IMR-90 (cell line): Measurements from ENCODE around the gene ARHGAP19. TPM values are rescaled to one million over a fixed set of nuclear protein-coding genes. Genes with fewer than 3 reads are reported as not detected.

Source experiments
- ATAC-seq: fragments of 200-7000 bp; cut with Tn5 transposase; 2 replicates; pipeline ENCODE4 v1.9.1; 2020; ENCODE audit warnings: low read depth, mild to moderate bottlenecking, moderate library complexity
- BruUV-seq: library from RNA; stranded (reverse); fragments of 400-500 nt; replicated peaks from 2 replicates; lab custom pipeline; 2021; lab: Mats Ljungman, UMichigan
- CTCF ChIA-PET: fragments of 300-600 bp; formaldehyde crosslinking; extraction: SDS; loops from one replicate; lab custom pipeline; 2021; ENCODE audit warnings: antibody characterized with exemption; lab: Yijun Ruan, JAX
- POLR2A ChIA-PET: fragments of 300-600 bp; sonication (Branson Sonifier 250); formaldehyde crosslinking; loops from one replicate; lab custom pipeline; 2022; ENCODE audit warnings: antibody characterized with exemption; ENCODE audit not compliant: unreplicated experiment; lab: Charles Lee
- DNase-seq: peaks from one replicate; pipeline ENCODE4 v3.0.0; 2013
- H2AFZ ChIP-seq: replicated peaks from 2 replicates; pipeline ENCODE3; 2013; ENCODE audit warnings: low read length, mild to moderate bottlenecking; ENCODE audit not compliant: poor library complexity
- H2AK5ac ChIP-seq: 2 replicates; pipeline ENCODE4 v1.6.1; 2013; ENCODE audit warnings: low read depth, low read length, inconsistent platforms
- H2AK9ac ChIP-seq: replicated peaks from 2 replicates; pipeline ENCODE3; 2013; ENCODE audit warnings: mild to moderate bottlenecking, low read depth, low read length, moderate library complexity; ENCODE audit not compliant: poor library complexity
- H2BK120ac ChIP-seq: 2 replicates; pipeline ENCODE4 v1.6.1; 2013; ENCODE audit warnings: low read depth, low read length, inconsistent platforms
- H2BK15ac ChIP-seq: 3 replicates; pipeline ENCODE4 v1.6.1; 2013; ENCODE audit warnings: low read depth, low read length, inconsistent platforms
- H2BK20ac ChIP-seq: 2 replicates; pipeline ENCODE4 v1.6.1; 2013; ENCODE audit warnings: low read depth, mild to moderate bottlenecking, inconsistent platforms, low read length, moderate library complexity
- H2BK5ac ChIP-seq: 2 replicates; pipeline ENCODE4 v1.6.1; 2013; ENCODE audit warnings: mild to moderate bottlenecking, low read depth, low read length, inconsistent platforms; ENCODE audit not compliant: poor library complexity, severe bottlenecking
- H3K14ac ChIP-seq: replicated peaks from 2 replicates; pipeline ENCODE4 v1.6.1; 2013; ENCODE audit warnings: low read depth, low read length, inconsistent platforms
- H3K18ac ChIP-seq: 2 replicates; pipeline ENCODE4 v1.6.1; 2013; ENCODE audit warnings: low read depth, low read length, control low read depth
- H3K23ac ChIP-seq: 2 replicates; pipeline ENCODE4 v1.6.1; 2013; ENCODE audit warnings: low read depth, low read length, inconsistent platforms
- H3K27ac ChIP-seq: 2 replicates; pipeline ENCODE4 v1.5.1; 2013; ENCODE audit warnings: mild to moderate bottlenecking, control low read depth, low read length; ENCODE audit not compliant: insufficient read depth
- H3K27me3 ChIP-seq: 2 replicates; pipeline ENCODE4 v1.6.1; 2013; ENCODE audit warnings: low read length; ENCODE audit not compliant: control insufficient read depth, insufficient read depth
- H3K36me3 ChIP-seq: 2 replicates; pipeline ENCODE4 v1.6.1; 2013; ENCODE audit warnings: low read length, mixed read lengths; ENCODE audit not compliant: control insufficient read depth, insufficient read depth
- H3K4ac ChIP-seq: 2 replicates; pipeline ENCODE4 v1.6.1; 2013; ENCODE audit warnings: low read depth, low read length, inconsistent platforms
- H3K4me1 ChIP-seq: 2 replicates; pipeline ENCODE4 v1.6.1; 2013; ENCODE audit warnings: low read length, mixed read lengths; ENCODE audit not compliant: control insufficient read depth, insufficient read depth
- H3K4me2 ChIP-seq: 2 replicates; pipeline ENCODE4 v1.6.1; 2013; ENCODE audit warnings: low read depth, mild to moderate bottlenecking, control low read depth, low read length, moderate library complexity
- H3K4me3 ChIP-seq: 2 replicates; pipeline ENCODE4 v1.5.1; 2013; ENCODE audit warnings: low read depth, mild to moderate bottlenecking, control low read depth, low read length, moderate library complexity; ENCODE audit not compliant: insufficient read depth
- H3K56ac ChIP-seq: 2 replicates; pipeline ENCODE4 v1.6.1; 2013; ENCODE audit warnings: low read length, inconsistent platforms; ENCODE audit not compliant: insufficient read depth; ENCODE audit errors: extremely low read depth
- H3K79me1 ChIP-seq, 2 experiments: 2 replicates each; pipeline ENCODE4 v1.6.1; 2013; ENCODE audit warnings: low read length in 2 of 2, inconsistent platforms in 1 of 2, low read depth in 1 of 2
- H3K9ac ChIP-seq: 2 replicates; pipeline ENCODE4 v1.6.1; 2013; ENCODE audit warnings: low read depth, low read length, control low read depth
- H3K9me1 ChIP-seq: 2 replicates; pipeline ENCODE4 v1.6.1; 2013; ENCODE audit warnings: low read length, inconsistent platforms; ENCODE audit not compliant: insufficient read depth
- H3K9me3 ChIP-seq: 2 replicates; pipeline ENCODE4 v1.6.1; 2013; ENCODE audit warnings: low read length; ENCODE audit not compliant: control insufficient read depth, insufficient read depth
- H4K20me1 ChIP-seq: 2 replicates; pipeline ENCODE4 v1.6.1; 2013; ENCODE audit warnings: low read length, inconsistent platforms; ENCODE audit not compliant: insufficient read depth
- H4K5ac ChIP-seq: 2 replicates; pipeline ENCODE4 v1.6.1; 2013; ENCODE audit warnings: mild to moderate bottlenecking, low read depth, low read length, control low read depth
- H4K8ac ChIP-seq, 2 experiments: 2 replicates each; pipeline ENCODE4 v1.6.1; 2013; ENCODE audit warnings: low read depth in 2 of 2, low read length in 2 of 2, control low read depth in 1 of 2, inconsistent platforms in 1 of 2
- H4K91ac ChIP-seq: 2 replicates; pipeline ENCODE4 v1.6.1; 2013; ENCODE audit warnings: low read depth, low read length, inconsistent platforms; ENCODE audit not compliant: insufficient read depth
- BHLHE40 ChIP-seq: fragments of 150-350 bp; IDR thresholded peaks from 2 replicates; pipeline ENCODE4 v1.6.1; 2016; ENCODE audit warnings: mild to moderate bottlenecking, low read depth, low read length
- CEBPB ChIP-seq: IDR thresholded peaks from 2 replicates; pipeline ENCODE4 v1.6.1; 2012; ENCODE audit warnings: low read depth, low read length, improper control_type of control experiment
- CHD1 ChIP-seq: IDR thresholded peaks from 2 replicates; pipeline ENCODE4 v1.6.1; 2012; ENCODE audit warnings: low read depth, low read length, improper control_type of control experiment
- FOS ChIP-seq: fragments of 150-350 bp; IDR thresholded peaks from 2 replicates; pipeline ENCODE4 v1.6.1; 2016; ENCODE audit warnings: low read depth, low read length
- MAFK ChIP-seq: IDR thresholded peaks from 2 replicates; pipeline ENCODE4 v1.6.1; 2012; ENCODE audit warnings: low read depth, low read length, improper control_type of control experiment
- MAZ ChIP-seq: IDR thresholded peaks from 2 replicates; pipeline ENCODE4 v1.6.1; 2012; ENCODE audit warnings: low read depth, mild to moderate bottlenecking, low read length, improper control_type of control experiment, moderate library complexity, borderline replicate concordance
- MXI1 ChIP-seq: IDR thresholded peaks from 2 replicates; pipeline ENCODE4 v1.6.1; 2012; ENCODE audit warnings: low read depth, mild to moderate bottlenecking, low read length, moderate library complexity, borderline replicate concordance
- NFE2L2 ChIP-seq: fragments of 150-350 bp; IDR thresholded peaks from 2 replicates; pipeline ENCODE4 v1.6.1; 2016; ENCODE audit warnings: low read depth, mild to moderate bottlenecking, low read length
- POLR2A ChIP-seq: IDR thresholded peaks from 2 replicates; pipeline ENCODE4 v1.6.1; 2012; ENCODE audit warnings: mild to moderate bottlenecking, low read depth, low read length
- RAD21 ChIP-seq: IDR thresholded peaks from 2 replicates; pipeline ENCODE4 v1.6.1; 2012; ENCODE audit warnings: low read length, improper control_type of control experiment
- RCOR1 ChIP-seq: IDR thresholded peaks from 2 replicates; pipeline ENCODE4 v1.6.1; 2012; ENCODE audit warnings: mild to moderate bottlenecking, low read length, improper control_type of control experiment; ENCODE audit not compliant: insufficient replicate concordance
- RFX5 ChIP-seq: IDR thresholded peaks from 2 replicates; pipeline ENCODE4 v1.8.0; 2012; ENCODE audit warnings: low read depth, mild to moderate bottlenecking, low read length, moderate library complexity
- SMC3 ChIP-seq: fragments of 150-350 bp; IDR thresholded peaks from 2 replicates; pipeline ENCODE4 v1.6.1; 2016; ENCODE audit warnings: low read depth, mild to moderate bottlenecking, antibody characterized with exemption, low read length, moderate library complexity
- WGBS, 2 experiments: methylation state at CpG; one replicate each; pipeline versions ENCODE4 v1.1.5 to v1.1.7; 2013; ENCODE audit warnings: missing lambda C conversion rate in 2 of 2; ENCODE audit not compliant: insufficient read length in 1 of 2; ENCODE audit errors: extremely low coverage in 2 of 2; 5-methylcytosine and 5-hydroxymethylcytosine counted together
- dilution Hi-C: fragments of 300-500 bp; cut with HindIII; formaldehyde crosslinking; loops from one replicate; pipeline ENCODE4 v1.14.3; 2018; ENCODE audit warnings: low sequenced_read_pairs; ENCODE audit not compliant: unreplicated experiment
- in situ Hi-C: fragments of 300-500 bp; cut with MboI; formaldehyde crosslinking; loops from 3 replicates; pipeline ENCODE4 v1.14.3; 2019; ENCODE audit warnings: low sequenced_read_pairs, inconsistent platforms, mixed read lengths
- intact Hi-C: fragments of 100-400 bp; cut with micrococcal nuclease; formaldehyde crosslinking; loops from 2 replicates; pipeline ENCODE4 v1.10.0; 2022
- polyA plus RNA-seq, 3 experiments: library from polyadenylated mRNA; depleted of rRNA; stranded (reverse); fragments of >200 nt; gene quantifications; 2 replicates each; pipeline ENCODE4 v1.2.3, GENCODE V29; 2012; ENCODE audit warnings: low replicate concordance in 1 of 3
- total RNA-seq: library from RNA; depleted of rRNA; stranded (reverse); fragments of >200 nt; gene quantifications from 2 replicates; pipeline ENCODE4 v1.2.3, GENCODE V29; 2012
- TF ChIP-seq, protein P1 (sequence below): fragments of 150-350 bp; IDR thresholded peaks from 2 replicates; pipeline ENCODE4 v1.6.1; 2016; ENCODE audit warnings: low read depth, mild to moderate bottlenecking, low read length, moderate library complexity, borderline replicate concordance
- TF ChIP-seq, protein P2 (sequence below): fragments of 150-350 bp; IDR thresholded peaks from 2 replicates; pipeline ENCODE4 v1.6.1; 2017; ENCODE audit warnings: mild to moderate bottlenecking, antibody characterized with exemption, low read length, low read depth

The ARHGAP19 gene
- total and polyA plus RNA-seq, 2 of the 4 experiments (the other 2 are of a cell fraction), result 6.3 to 7.0 TPM

DNA sequence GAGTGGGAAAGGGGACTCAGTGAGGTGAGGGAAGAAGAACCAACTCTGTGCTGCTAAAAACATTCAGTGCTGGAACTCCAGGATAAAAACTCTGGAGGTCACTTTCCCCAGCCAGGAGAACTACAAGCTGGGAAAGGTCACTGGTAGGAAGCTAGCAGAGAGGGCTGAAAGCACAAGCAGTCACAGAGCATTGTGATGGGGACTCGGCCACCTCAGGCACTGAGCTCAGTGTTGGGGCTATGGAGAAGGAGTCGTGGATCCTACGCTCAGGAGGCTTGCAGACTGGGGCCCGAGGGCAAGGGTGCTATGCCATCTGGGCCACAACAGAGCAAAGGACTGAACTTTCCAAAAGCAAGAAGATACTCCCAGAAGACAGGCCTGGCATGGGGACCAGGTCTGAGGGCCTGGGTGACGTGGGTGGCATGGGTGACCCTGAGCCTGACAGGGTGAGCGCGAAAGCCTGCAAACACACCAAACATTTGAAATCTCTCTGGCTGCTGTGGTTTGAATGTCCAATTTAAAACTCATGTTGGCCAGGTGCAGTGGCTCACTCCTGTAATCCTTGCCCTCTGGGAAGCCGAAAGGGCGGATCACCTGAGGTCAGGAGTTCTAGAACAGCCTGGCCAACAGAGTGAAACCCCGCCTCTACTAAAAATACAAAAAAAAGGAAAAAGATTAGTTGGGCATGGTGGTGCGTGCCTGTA lies 9.8 kb upstream of the ARHGAP19 start:
- Histone ChIP-seq H4K20me1 (no peaks in the 10 kb centered on the region), H2BK15ac (no peak overlapping the region), H3K36me3 (no peaks in the 10 kb centered on the region), H3K18ac (no peak overlapping the region), H4K8ac (no peak overlapping the region), H3K23ac (no peak overlapping the region), H3K4me1 (no peaks in the 10 kb centered on the region), H4K5ac (no peak overlapping the region), H2AK5ac (no peak overlapping the region), H4K91ac (no peak overlapping the region), H3K9me3 (no peaks in the 10 kb centered on the region), H3K56ac (no peak overlapping the region), H3K27me3 (no peaks in the 10 kb centered on the region; the same call in 1 of the 2 replicates), H3K4me2 (no peak overlapping the region), H3K9ac (no peak overlapping the region), H3K14ac (no peak overlapping the region), H3K4ac (no peak overlapping the region), H3K79me1 (no peaks in the 10 kb centered on the region), H2BK120ac (no peak overlapping the region), H3K27ac (no peak overlapping the region), H2AFZ (no peak overlapping the region), H3K4me3 (no peak overlapping the region), H3K9me1 (no peaks in the 10 kb centered on the region), H2BK20ac (no peak overlapping the region), H2AK9ac (no peak overlapping the region), H2BK5ac (no peak overlapping the region)
- CTCF ChIA-PET, result interaction anchor here (0.7 kb wide), 1 partner anchor 13 kb away, joined by 3 read pairs; no protein-coding TSS in a partner anchor
- POLR2A ChIA-PET, result no interaction called here
- WGBS, 2 experiments, result no CpG with 5 or more reads among the region's 11 CpGs
- TF ChIP-seq SMC3 (no peak), MAZ (no peak), FOS (no peak), RCOR1 (no peak), MXI1 (no peak), MAFK (no peak), RFX5 (no peak), RAD21 (no peak), BHLHE40 (no peak), POLR2A (no peak), NFE2L2 (no peak), CEBPB (no peak), CHD1 (no peak)
- TF ChIP-seq, protein P1, sequence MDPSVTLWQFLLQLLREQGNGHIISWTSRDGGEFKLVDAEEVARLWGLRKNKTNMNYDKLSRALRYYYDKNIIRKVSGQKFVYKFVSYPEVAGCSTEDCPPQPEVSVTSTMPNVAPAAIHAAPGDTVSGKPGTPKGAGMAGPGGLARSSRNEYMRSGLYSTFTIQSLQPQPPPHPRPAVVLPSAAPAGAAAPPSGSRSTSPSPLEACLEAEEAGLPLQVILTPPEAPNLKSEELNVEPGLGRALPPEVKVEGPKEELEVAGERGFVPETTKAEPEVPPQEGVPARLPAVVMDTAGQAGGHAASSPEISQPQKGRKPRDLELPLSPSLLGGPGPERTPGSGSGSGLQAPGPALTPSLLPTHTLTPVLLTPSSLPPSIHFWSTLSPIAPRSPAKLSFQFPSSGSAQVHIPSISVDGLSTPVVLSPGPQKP, result no peak
- TF ChIP-seq, protein P2, sequence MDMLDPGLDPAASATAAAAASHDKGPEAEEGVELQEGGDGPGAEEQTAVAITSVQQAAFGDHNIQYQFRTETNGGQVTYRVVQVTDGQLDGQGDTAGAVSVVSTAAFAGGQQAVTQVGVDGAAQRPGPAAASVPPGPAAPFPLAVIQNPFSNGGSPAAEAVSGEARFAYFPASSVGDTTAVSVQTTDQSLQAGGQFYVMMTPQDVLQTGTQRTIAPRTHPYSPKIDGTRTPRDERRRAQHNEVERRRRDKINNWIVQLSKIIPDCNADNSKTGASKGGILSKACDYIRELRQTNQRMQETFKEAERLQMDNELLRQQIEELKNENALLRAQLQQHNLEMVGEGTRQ, result no peak
- no TSS peak for BruUV-seq
- in situ Hi-C loops (no loop called here), intact Hi-C loops (no loop called here), dilution Hi-C loops (no loop called here)
- ATAC-seq (no peak), DNase-seq (no peak)
